ENCODE data around the gene NUAK1.

The NUAK1 gene

DNA sequence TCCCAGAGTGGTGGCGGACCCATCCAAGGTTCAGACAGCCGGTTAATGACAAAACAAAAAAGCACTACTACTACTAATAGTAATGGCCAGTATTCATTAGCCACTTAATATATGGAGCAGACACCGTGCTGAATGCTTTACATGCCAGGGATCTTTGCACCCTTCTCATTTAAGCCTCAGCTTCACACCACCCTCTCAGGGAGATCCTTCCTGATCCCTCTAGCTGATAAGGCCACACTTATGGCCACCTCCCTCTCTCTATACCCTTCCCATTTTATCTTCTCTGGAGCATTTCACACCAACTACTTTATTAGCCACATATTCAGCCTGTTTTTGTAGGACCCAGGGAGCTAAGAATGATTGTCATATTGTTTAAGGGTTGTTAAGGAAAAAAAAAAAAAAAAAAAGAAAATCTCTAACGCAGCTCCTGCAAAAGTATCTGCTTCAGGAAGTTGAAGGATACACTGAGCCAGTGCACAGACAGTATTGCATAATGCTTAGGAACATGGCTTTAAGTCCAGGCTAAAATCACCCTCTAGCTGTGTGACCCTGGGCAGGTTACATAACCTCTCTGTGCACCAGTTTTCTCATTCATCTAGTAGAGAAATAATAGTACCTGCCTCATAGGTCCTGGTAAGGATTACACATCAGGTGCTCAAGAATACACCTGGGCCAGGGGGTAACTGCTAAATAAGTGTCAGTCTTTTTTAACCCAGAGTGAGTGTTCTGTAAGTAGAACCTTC is 29.4 kb downstream of the NUAK1 start:
- DNase-seq (ENCODE audit: low read depth): no peak

DNA sequence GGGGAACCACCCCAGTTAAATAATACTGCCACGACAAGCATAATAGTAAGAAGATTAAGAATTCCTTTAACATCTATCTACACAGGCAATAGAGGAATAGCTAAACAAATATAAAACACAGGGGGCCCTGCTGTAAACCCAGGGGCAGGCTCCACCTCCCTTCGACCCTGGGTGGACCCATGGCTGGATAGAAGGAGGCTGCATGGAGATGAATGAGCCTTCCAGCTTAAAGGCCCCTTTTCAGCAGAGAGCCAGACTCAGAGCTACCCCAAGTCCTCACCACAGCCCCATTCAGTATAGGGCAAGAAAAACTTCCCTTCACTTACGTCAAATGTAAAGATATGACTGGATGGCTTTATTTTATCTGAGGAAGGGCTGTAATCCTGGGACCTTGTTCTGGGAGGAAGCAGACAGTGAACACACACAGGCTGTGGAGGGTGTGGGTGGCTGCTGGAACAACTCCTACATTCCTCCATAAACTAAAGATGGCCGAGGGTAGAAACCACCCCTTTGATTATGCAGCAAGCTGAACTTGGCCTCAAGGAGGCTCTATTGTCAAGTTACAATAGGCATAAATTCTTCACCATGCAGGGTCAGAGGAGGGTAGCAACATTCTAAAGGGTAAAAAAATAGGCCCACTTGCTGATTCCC is 30.4 kb downstream of the NUAK1 start:
- DNase-seq (ENCODE audit: low read depth): no peak

DNA sequence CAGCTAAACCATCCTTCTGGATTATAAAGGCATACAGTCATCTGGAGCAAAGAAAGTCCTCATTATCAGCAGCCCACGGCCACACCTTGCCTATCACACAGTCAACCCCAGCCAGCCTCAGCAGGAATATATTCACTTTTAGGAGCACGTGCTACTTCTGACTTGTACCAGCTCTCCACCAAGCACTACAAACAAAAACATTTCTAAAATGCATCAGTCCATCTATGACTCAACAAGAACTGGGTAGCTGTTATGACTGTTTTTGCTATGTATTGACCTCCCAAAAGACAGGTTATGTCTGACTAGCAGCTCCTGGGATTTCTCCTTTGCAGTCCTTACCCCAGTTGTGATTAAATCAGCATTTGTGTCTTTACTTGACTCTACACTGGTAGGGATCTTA is 31.2 kb downstream of the NUAK1 start:
- no peak for DNase-seq (ENCODE audit: low read depth)

GRCh38 chr12:106106892-106107291 is 31.9 kb downstream of the NUAK1 start:
- no peak for DNase-seq (ENCODE audit: low read depth)

DNA sequence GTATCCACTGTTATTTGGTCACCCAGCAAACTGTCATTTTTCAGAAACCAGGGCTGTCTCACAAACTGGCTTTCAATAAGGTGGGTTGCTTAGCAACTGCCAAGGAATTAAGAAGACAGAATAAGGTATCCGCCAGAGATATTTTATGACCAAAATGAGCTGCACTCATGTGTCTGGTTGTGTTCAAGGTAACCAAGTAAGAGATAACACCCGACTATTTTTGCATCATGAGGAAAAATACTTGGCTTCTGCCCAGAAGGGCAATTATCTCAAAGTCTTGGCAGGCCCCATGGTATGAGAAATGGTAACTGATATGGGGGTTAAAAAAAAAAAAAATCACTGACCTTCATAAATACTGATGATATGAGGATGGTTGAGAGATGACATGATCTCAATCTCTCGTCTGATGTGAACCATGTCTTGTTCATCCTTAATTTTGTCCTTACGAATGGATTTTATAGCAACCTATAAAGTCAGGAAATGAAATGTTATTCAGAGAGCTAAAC is 32.6 kb downstream of the NUAK1 start:
- no peak for DNase-seq (ENCODE audit: low read depth)

GRCh38 chr12:106101803-106102202 is 37.0 kb downstream of the NUAK1 start:
- DNase-seq (ENCODE audit: low read depth): no peak

DNA sequence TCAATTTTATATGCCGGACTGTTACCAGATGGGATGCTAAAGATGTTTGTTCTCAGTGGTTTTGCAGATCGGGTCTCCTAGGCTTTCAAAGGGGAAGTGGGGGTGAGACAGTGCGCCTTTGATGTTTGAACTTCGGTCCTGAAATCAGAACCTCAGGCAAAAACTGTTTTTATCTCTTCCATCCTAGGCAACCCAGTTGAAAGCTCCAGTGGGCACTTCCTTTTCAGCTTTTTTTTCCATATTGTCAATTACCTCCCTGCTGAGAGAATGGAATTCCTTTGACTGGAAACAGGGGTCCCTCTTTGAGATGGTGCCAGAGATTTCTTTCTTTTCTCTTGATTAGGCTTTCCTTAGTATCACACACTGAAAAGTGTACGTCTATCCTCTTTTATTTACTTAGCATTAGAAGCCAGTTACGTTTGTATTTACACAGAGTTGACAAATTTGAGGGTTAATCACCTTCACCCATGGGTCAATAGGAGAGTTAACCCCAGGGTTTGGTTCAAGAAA is 40.0 kb downstream of the NUAK1 start:
- no peak for DNase-seq (ENCODE audit: low read depth)

DNA sequence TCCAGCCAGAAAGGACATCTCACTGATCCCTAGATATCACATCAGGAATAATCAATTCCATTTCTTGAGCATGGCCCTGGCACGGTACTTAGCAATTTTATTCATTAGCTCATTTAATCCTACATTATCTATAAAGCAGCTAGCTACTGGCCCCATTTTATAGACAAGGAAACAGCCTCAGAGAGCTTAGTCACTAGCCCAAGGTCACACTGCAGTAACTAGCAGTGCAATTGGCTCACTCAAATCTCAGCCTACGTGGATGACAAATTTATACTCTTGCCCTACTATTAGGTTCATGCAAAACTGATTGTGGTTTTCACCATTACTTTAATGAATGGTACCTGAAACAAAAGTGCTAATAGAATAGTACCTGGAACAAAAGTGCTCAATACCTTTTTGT is 41.7 kb downstream of the NUAK1 start:
- DNase-seq (ENCODE audit: low read depth): no peak

DNA sequence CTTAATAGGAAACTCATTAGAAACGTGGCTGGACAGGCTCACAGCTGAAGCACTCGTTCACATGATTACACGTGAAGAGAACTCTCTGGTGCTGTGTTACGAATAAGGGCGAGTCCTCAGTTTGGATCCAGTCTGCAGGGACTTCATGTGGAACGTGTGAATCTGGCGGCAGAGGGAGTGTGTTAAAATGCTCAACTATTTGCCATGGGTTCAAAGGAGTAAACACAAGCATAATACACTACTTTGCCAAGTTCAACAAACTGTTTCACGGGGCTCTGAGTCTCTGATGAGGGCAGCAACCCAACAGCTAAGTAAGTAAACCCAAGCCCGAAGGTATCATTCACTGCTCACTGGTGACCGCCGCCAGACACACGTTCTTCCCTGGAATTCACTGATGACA is 42.4 kb downstream of the NUAK1 start:
- no peak for DNase-seq (ENCODE audit: low read depth)

DNA sequence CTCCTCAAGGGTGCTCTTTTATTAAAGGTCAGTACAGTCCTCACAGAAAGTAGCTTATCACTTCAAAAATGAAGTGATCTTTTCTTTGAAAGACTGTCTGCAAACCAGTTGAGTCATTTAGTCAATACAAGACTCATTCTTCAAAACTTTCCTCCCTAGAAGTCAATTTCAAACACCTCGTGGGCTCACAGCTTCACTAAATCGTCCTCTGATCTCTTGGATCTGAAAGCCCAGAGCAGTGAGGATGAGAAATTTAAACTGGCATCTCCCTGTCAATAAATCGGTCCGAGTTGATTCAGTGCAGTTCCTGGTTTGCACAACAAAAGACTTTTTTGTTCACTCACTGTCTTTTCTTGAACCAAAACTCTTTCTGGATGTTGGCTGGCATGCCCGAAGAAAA is 44.5 kb downstream of the NUAK1 start:
- DNase-seq (ENCODE audit: low read depth): no peak

DNA sequence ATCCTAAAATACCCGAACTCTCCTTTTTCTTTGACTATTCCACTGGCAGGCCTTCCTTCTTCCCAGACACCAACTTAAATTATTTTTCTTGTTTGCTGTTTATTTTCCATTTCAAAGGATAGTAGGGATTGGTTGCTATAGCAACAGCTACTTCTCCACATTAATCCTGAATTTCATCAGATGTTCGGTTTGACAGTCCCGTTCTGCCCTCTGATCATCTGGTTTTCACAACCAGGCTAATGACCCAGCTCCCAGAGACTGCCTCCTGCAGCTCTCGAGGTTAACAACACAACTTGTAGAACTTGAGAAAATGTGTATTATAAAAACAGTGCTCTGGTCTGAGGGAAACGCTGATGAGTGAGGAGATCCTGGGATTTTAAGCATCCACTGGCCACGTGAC is 45.5 kb downstream of the NUAK1 start:
- no peak for DNase-seq (ENCODE audit: low read depth)

- DNase-seq (ENCODE audit: low read depth): no peak
Measured at GRCh38 chr12:106091446-106091820, 47.3 kb downstream of the NUAK1 start.

- no peak for DNase-seq (ENCODE audit: low read depth)
Measured at GRCh38 chr12:106090591-106091445, 47.9 kb downstream of the NUAK1 start.

- DNase-seq (ENCODE audit: low read depth): no peak
Measured at GRCh38 chr12:106089935-106090334, 48.8 kb downstream of the NUAK1 start.

DNA sequence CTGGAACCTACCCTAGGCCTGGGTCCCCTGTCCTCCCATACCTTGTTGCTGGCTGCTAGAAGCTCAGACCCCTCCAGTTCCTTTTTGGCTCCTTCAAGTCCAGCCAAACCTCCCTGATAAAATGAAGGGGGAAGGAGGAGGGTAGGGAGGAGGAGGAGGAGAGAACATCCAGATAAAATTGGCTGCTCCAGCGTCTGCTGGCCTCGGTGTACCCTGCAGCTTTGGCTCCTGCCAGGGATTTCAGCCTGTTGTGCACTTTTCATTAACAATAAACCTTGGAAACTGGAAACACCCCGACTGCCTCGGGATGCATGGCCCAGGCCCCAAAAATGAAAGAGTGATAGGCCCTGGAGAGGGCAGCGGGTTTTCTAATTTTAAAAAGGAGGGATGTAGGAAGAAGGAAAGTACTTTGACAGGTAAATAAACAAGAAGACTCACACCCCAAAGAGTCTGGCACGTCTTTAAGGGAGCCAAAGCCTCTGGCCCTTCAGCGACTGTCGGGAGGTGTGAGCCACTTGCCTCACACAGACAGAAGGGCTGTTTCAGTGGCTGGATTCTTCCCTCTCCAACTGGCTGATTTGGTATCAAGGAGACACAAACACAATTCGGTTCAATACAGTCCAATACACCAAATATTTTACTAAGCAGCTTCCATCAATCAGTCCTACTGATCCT is 49.8 kb downstream of the NUAK1 start:
- no peak for DNase-seq (ENCODE audit: low read depth)

DNA sequence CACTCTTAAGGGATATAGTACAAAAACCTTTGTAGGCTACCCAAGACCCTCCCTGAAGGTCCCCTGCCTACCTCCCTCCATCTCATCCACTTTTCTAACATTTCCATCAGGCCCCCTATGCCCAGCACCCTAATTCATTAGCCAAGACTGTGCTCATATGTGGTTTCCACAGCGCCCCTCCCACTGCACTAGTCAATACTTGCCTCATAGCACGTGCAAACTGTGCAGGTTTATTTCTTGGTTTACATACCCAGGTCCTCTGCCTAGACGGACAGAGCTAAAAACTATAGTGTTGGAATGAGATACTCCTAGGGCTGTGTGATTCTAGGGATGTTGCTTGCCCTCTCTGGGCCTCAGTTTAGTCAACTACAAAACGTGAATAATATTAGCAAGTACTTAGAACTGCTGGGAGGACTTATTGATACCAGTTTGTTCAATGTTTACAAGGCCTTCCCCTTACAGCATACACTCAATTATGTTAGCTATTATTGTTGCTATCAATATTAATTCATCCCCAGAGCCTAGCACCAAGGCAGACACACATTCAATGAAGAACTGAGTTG is 50.4 kb downstream of the NUAK1 start:
- no peak for DNase-seq (ENCODE audit: low read depth)

DNA sequence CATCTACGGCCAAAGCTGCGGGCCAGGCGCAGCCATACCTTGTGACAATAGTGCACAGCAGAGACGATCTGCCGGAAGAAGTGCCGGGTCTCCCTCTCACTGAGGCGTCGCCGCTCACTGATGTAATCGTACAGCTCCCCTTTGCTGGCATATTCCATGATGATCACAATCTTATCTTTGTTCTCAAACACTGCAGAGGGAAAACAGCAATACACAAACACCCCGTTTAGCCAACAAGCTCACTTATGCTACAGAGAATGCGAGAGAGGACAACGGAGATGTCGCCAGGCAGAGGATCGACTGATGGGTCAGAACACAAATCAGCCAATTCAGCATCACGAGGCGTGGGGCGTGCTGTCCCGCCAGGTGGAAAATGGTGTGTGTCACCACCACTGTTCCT is 52.1 kb downstream of the NUAK1 start:
- no peak for DNase-seq (ENCODE audit: low read depth)

DNA sequence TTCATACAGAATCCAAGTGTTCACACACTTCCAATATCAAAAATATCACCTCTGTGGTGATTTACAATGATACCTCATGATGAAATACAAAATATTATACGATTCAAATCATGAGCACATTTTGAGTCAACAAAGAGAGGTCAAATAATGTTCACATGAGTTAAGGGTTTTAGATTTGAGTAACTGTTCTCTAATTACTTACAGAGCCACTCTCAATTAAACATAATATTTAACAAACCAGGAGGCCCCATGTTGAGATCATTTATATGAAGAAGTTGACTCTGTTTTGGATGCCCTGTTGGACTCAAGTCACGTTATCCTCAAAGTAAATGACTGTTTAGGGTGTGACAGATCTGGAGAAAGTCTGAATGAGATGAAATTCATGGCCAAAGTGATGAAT is 53.5 kb downstream of the NUAK1 start:
- no peak for DNase-seq (ENCODE audit: low read depth)

DNA sequence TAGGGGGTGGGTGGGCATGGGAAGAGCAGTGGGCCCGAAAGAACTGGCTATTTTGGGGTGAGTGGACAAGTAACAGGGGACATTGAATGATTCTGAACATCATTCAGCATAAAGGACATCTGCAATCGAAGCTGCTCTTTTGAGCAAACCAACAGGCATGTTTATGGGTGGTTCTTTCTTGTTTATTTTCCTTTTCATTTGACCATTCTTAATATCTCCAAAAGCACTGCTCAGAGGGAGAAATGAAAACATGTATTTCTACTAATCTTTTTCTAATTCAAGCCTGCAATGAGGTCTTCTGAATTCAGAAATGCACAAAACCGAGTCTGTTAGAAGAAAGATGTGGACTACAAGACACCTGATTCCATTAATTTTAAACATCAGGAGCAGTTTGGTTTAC is 54.0 kb downstream of the NUAK1 start:
- DNase-seq (ENCODE audit: low read depth): no peak

DNA sequence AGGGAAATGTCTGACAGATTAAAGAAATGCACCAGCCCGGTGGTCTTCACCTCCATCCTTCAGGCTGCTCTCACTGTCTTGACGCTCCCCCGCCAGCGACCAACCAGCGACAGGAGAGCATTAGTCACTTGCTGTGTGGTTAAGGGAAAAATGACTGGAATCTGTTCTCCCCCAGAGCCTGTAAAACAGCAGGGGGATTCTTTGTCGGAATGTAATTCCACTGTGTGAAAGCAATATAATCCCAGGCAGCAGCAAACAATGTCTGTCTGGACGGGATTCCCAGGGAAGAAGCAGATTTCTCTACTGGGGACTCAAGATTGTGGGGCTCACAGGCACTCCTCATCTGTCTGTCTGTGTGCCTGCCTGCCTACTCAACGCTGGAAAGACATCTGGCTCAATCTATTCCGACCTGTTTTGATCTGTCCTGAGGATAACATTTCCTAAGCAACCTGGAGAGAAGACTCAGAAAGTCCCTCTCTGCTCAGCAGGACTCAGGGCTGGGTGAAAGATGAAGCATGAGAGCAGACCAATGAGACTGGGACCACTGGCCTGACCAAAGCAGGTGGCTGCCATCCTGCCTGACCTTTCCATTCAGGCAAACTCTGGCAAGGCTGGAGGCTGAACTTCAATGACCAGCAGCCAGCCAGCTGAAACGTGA is 54.6 kb downstream of the NUAK1 start:
- no peak for DNase-seq (ENCODE audit: low read depth)
